Activated CD4-positive, alpha-beta T cell treated with anti-CD3 and anti-CD28 coated beads, Interleukin-2, amount 50 U/mL, for 24 hours (primary cell): ENCODE measurements around the gene MMAA.
"Not testable (repeated sequence)": the region's sequence is repeated elsewhere in the genome, so short reads cannot be mapped to it uniquely, and the experiment has no call there.

Source experiments
- DNase-seq, 2 donors: peaks; one replicate each; pipeline ENCODE4 v3.0.0-alpha.2; 2020; ENCODE audit warnings: low read depth in 1 of 2, low spot score in 1 of 2

Gene MMAA

DNA sequence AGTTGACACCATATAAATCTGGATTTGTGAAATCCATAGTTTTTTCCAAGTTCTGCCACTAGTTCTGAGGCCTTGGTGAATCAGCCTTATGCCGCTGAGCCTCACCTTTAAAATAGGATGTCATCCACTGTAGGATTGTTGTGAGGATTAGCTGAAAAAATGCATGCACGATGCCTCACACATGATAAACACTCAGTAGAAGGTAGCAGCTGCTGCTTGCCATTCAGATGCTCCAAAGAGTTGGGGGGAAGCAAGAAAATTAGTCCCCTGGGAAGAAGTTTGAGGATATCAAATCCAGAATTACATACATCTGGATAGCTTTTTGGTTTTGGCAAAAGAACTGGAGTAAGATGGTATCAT, 7.4 kb downstream of the MMAA start:
- no peak for DNase-seq

DNA sequence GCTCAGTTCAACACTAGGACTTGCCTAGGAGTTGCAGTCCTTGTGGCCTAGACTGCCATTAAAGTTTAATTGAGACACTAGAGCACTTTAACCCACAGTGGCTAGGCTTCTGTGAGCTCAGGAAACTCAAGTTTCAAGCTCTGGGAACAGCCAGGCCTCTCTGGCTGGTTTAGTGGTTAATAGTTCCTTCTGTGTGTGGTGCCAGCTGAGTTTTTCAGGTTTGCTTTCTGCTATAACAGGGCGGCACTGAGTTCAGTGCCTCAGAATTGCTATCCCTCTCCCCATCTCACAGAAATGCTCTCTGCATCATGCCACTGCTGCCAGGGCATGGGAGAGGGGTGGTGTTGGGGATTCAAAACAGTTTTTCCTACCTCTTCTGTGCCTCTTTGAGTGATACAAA, 15.9 kb downstream of the MMAA start:
- no peak for DNase-seq

- DNase-seq, result no peak
These were observed 16.4 kb downstream of the MMAA start for GRCh38 chr4:145635630-145636029.

GRCh38 chr4:145639186-145639698, 20.1 kb downstream of the MMAA start:
- DNase-seq, result no peak

GRCh38 chr4:145640236-145640635, 21.1 kb downstream of the MMAA start:
- not testable (repeated sequence) for DNase-seq

DNA sequence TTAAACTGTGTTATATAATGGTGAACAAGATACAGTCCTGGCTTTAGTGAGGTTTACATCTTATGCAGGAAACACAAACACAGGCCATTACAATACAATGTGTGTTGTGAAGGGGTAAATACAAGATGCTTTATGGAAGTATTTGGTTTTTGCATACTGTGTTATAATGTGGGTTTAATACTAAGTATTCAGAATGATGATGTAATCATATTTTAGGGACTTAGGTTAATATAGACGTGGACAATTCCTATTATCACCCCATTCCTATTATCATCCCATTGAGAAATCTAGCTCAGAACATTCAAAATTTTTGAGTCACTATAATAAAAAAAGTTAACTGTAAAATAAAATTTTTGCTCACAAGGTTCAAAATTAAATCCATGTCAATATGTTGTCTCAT, 24.1 kb downstream of the MMAA start:
- no peak for DNase-seq

DNA sequence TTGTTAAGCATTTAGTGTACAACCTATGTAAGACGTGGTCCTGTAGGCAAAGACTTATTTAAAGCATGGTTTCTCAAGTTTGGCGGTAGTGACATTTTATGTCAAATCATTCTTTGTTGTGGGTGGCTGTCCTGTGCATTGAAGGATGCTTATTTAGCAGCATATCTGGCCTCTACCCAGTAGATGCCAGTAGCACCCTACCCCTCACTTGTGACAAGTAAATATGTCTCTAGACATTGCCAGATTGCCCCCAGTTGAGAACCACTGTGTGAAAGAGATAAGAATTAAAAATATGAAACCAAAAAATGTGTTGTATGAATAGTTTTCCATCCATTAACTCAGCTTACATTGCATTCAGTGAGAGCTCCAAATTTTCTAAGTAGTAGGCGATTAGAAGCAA, 25.5 kb downstream of the MMAA start:
- DNase-seq, result no peak

GRCh38 chr4:145656156-145656555, 37.0 kb downstream of the MMAA start:
- no peak for DNase-seq

- no peak for DNase-seq
These were observed 40.9 kb downstream of the MMAA start for GRCh38 chr4:145660064-145660463.

GRCh38 chr4:145663194-145663593, 44.0 kb downstream of the MMAA start:
- no peak for DNase-seq

DNA sequence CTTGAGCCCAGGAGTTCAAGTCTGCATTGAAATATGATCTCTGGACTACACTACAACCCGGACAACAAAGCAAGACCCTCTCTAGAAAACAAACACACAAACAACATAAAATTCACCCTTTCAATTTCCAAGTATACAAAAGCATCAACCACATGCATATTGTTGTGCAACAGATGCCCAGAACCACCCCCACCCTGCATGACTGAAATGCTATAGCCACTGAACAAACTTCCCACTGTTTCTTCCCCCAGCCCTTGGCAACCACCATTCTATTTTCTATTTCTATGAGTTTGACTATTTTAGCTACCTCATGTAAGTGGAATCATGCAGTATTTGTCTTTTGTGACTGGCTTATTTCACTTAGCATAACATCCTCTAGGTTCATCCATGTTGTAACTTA, 46.6 kb downstream of the MMAA start:
- no peak for DNase-seq

GRCh38 chr4:145670422-145670821, 51.2 kb downstream of the MMAA start:
- no peak for DNase-seq

GRCh38 chr4:145679520-145679919, 60.3 kb downstream of the MMAA start:
- no peak for DNase-seq

GRCh38 chr4:145679991-145680455, 60.8 kb downstream of the MMAA start, which contains the start of gene C4orf51:
C4orf51 (plus strand) TSS chr4:145680146; CDS start chr4:145680204, 58 bp downstream.
- no peak for DNase-seq

DNA sequence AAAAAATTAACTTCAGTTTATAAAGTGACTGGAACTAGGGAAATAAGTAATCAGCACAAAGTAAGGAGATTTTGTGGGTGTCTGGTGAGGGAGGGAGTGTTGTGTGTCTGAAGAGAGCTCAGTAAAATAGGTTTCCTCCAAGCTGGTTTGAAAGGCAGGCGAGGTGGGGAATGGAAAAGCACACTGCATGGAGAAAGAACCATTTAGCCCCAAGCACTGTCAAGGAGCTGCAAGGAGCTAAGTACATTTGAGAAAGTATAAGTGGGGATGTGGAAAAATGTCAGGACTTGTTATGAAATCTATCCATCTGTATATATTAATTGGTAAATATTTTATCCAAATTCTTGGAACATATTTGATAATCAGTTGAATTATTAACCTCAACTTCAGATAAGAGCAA, 61.7 kb downstream of the MMAA start:
- DNase-seq, result no peak

GRCh38 chr4:145681518-145681917, 62.3 kb downstream of the MMAA start:
- no peak for DNase-seq

DNA sequence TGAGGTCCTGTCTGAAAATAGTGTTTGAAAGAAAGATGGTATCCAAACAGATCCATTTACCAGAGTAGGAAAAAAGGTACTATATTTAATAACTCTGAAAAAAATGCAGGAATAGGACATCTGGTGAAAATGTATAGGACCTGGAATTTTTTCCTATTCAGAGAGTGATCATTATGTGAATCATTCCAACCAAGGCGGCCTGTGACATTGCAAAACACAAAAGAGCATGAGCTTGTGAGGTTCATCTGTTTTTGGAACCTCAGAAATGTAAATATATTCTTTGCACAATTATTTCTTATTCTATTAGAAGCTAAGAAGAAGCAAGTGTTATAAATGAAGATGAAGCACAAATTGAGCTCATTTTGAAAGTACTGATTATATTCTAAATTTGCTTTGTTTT, 62.8 kb downstream of the MMAA start:
- no peak for DNase-seq

GRCh38 chr4:145686991-145687390, 67.8 kb downstream of the MMAA start:
- no peak for DNase-seq

DNA sequence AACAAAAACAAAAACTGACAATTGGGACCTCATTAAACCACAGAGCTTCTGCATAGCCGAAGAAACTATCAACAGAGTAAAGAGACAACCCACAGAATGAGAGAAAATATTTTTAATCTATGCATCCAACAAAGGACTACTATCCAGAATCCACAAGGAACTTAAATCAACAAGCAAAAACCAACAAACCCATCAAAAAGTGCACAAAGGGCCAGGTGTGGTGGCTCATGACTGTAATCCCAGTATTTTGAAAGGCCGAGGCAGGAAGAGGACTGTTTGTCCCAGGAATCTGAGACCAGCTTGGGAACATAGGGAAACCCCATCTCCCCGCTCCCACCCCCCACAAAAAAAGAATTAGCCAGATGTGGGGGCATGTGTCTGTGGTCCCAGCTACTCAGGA, 71.4 kb downstream of the MMAA start:
- DNase-seq, result no peak

- not testable (repeated sequence) for DNase-seq
These were observed 72.2 kb downstream of the MMAA start for GRCh38 chr4:145691416-145691815.

DNA sequence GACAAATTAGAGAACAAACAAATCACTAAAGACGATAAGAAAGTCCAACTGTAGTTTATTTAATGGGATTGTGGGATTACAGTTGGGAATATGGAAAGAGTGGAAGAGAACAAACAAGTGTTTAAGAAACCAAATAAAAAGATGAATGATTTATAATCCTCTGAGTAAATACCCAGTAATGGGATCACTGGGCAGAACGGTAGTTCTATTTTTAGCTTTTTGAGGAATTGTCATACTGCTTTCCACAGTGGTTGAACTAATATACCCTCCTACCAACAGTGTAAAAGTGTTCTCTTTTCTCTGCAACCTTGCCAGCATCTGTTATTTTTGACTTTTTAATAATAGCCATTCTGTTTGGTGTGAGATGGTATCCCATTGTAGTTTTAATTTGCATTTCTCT, 75.7 kb downstream of the MMAA start:
- DNase-seq, result no peak

- DNase-seq, result no peak
These were observed 78.1 kb downstream of the MMAA start for GRCh38 chr4:145697332-145697731.

DNA sequence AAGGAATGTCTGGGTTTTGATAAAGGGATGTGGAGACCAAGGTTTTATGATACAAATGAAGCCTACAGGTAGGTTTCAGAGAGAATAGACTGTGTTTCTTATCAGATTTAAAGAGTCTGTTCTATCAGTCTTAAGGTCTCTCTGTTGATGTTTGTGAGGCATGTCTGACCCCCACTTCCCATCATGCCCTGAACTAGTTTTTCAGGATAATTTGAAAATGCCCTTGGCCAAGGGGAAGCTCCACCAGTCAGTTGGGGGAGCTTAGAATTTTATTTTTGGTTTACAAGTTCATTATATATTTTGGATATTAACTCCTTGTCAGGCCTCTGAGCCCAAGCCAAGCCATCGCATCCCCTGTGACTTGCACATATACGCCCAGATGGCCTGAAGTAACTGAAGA, 79.3 kb downstream of the MMAA start:
- no peak for DNase-seq
